OCI-LY7 (cell line): ENCODE measurements around the gene VPS4A.

Source experiments
- CTCF ChIP-seq: fragments of 200-600 bp; sonication (generic); conservative IDR thresholded peaks from 2 replicates; pipeline ENCODE4 v1.5.1; 2014; ENCODE audit warnings: mild to moderate bottlenecking, antibody characterized with exemption, low read length, moderate library complexity, mixed read lengths
- EZH2phosphoT487 ChIP-seq: fragments of 200-600 bp; sonication (generic); IDR thresholded peaks from 2 replicates; pipeline ENCODE4 v1.6.1; 2018; ENCODE audit warnings: low read depth, borderline replicate concordance, mild to moderate bottlenecking, mixed run types, antibody characterized with exemption, low read length, moderate library complexity, mixed read lengths

DNA sequence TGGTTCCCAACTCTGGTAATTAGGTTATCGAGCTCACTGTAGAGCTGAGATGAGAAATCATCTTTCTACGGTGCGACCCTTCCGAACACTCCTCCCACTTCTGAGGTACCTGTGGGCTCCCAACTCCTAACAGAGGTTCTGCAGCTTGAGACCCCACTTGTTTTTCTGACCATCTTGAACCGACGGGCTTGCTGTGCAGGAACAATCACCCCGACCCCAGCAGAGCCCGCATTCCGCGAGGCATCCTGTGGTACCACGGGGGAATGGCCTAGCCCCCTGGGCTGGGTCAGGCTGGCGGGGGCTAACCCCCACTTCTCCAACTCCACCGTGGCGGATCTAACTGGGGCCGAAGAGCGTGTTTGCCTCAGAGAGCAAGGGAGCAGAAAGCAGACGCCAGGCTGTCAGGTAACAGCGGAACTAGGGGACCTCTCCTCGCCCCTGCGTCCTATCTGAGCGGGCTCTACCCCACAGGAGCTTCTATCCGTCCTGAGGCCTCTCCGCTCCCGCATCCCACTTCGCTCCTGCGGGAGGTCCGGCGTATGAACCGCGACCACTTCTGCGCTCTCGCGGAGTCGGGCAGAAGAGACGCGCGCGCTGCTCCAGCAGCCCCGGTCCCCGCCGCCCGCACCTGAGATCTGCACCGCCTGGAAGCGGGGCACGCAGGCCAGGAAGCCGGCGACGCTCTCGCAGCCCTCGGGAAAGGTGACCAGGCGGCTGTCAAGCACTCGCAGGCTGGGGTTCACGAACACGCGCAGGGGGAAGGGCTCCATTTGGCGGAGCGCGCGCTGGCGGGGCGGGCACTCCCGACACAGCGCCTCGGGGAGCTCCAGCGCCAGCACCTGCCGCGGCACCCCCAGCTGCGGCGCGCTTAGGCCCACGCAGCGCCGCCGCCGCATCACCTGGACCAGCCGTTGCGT, 18.5 kb downstream of the VPS4A start:
- no peak for TF ChIP-seq CTCF
- TF ChIP-seq EZH2phosphoT487: no peak
